Measurements from ENCODE around the gene STING1. TPM values are rescaled to one million over a fixed set of nuclear protein-coding genes. Genes with fewer than 3 reads are reported as not detected.

The STING1 gene
- total and polyA plus RNA-seq, 2 of the 13 experiments (the other 11 are each of a cell fraction or from before 2014, with no cell fraction given) = 1.3 to 4.4 TPM

DNA sequence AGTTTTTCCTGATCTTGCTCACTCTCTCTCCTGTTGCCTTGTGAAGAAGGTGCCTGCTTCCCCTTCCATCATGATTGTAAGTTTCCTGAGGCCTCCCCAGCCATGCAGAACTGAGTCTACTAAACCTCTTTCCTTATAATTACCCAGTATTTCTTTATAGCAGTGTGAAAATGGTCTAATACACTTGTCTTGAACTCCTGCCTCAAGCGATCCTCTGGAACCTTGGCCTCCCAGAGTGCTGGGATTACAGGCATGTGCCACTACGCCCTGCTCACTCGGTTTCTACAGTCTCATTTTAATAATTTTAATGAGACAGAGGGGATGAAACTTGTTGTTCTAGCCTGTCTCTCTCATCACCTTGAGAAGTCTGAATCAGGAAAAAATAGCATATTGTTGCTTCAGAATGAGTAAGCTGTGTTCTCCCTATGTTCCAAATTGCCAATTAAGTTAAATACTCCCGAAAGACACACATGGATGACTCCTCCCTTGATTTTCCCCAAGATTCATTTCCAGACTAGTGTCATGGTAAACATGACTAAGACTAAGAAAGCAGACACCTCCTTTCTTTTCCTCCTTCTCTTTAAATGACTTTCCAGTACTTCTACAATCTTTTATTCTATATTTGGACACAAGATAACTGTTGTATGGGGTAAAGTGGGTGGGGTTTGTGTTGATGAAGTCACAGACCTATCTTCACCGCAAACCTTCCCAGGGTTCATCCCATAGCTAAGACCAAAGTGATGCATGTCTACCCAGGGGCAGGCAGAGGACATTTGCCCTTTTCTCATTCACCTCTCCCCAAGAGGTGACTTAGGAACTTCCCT, 35.4 kb downstream of the STING1 start (continued):
- no peak for TF ChIP-seq STAT6 (CRISPR knock-in tag; IDR thresholded peaks at IDR 0.05; ENCODE audit: borderline replicate concordance)
- TF ChIP-seq PRDM15 (CRISPR knock-in tag; IDR thresholded peaks at IDR 0.05) = no peak
- TF ChIP-seq TOPORS (CRISPR knock-in tag; IDR thresholded peaks at IDR 0.05) = no peak
- TF ChIP-seq, protein P1, sequence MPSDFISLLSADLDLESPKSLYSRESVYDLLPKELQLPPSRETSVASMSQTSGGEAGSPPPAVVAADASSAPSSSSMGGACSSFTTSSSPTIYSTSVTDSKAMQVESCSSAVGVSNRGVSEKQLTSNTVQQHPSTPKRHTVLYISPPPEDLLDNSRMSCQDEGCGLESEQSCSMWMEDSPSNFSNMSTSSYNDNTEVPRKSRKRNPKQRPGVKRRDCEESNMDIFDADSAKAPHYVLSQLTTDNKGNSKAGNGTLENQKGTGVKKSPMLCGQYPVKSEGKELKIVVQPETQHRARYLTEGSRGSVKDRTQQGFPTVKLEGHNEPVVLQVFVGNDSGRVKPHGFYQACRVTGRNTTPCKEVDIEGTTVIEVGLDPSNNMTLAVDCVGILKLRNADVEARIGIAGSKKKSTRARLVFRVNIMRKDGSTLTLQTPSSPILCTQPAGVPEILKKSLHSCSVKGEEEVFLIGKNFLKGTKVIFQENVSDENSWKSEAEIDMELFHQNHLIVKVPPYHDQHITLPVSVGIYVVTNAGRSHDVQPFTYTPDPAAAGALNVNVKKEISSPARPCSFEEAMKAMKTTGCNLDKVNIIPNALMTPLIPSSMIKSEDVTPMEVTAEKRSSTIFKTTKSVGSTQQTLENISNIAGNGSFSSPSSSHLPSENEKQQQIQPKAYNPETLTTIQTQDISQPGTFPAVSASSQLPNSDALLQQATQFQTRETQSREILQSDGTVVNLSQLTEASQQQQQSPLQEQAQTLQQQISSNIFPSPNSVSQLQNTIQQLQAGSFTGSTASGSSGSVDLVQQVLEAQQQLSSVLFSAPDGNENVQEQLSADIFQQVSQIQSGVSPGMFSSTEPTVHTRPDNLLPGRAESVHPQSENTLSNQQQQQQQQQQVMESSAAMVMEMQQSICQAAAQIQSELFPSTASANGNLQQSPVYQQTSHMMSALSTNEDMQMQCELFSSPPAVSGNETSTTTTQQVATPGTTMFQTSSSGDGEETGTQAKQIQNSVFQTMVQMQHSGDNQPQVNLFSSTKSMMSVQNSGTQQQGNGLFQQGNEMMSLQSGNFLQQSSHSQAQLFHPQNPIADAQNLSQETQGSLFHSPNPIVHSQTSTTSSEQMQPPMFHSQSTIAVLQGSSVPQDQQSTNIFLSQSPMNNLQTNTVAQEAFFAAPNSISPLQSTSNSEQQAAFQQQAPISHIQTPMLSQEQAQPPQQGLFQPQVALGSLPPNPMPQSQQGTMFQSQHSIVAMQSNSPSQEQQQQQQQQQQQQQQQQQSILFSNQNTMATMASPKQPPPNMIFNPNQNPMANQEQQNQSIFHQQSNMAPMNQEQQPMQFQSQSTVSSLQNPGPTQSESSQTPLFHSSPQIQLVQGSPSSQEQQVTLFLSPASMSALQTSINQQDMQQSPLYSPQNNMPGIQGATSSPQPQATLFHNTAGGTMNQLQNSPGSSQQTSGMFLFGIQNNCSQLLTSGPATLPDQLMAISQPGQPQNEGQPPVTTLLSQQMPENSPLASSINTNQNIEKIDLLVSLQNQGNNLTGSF (CRISPR knock-in tag; IDR thresholded peaks at IDR 0.05) = no peak
- TF ChIP-seq ZNF790 (CRISPR knock-in tag; IDR thresholded peaks at IDR 0.05; ENCODE audit: borderline replicate concordance) = no peak
- no peak for TF ChIP-seq ZNF766 (CRISPR knock-in tag; IDR thresholded peaks at IDR 0.05; ENCODE audit: borderline replicate concordance)
- no peak for TF ChIP-seq ZBTB2 (CRISPR knock-in tag; IDR thresholded peaks at IDR 0.05; ENCODE audit: low read depth)
- no peak for TF ChIP-seq NFRKB (IDR thresholded peaks at IDR 0.05)
- no peak for TF ChIP-seq TSC22D2 (CRISPR knock-in tag; IDR thresholded peaks at IDR 0.05; ENCODE audit: borderline replicate concordance)

Data from HepG2 (cell line).